HepG2 (cell line): ENCODE results near the gene ZFHX3. TPM values are rescaled to one million over a fixed set of nuclear protein-coding genes. Genes with fewer than 3 reads are reported as not detected.

ENCODE experiments used
- AGO1 ChIP-seq: fragments of 200-400 bp; formaldehyde crosslinking; IDR thresholded peaks from 2 replicates; pipeline ENCODE4 v1.6.1; 2017; ENCODE audit warnings: mild to moderate bottlenecking, low read depth, low read length, moderate library complexity; ENCODE audit not compliant: poor library complexity, severe bottlenecking
- FOSL2 ChIP-seq: sonication (generic); formaldehyde crosslinking; IDR thresholded peaks from 2 replicates; pipeline ENCODE4 v1.4.0; 2020; ENCODE audit warnings: missing genetic modification reagents
- HMGXB3 ChIP-seq: sonication (generic); formaldehyde crosslinking; IDR thresholded peaks from 2 replicates; pipeline ENCODE4 v1.4.0; 2020; ENCODE audit warnings: missing genetic modification reagents, borderline replicate concordance
- HNF1B ChIP-seq: sonication (generic); formaldehyde crosslinking; IDR thresholded peaks from 2 replicates; pipeline ENCODE4 v1.5.1; 2020; ENCODE audit warnings: mild to moderate bottlenecking, moderate library complexity, missing genetic modification reagents
- HOXD1 ChIP-seq: sonication (generic); formaldehyde crosslinking; IDR thresholded peaks from 2 replicates; pipeline ENCODE4 v1.5.0; 2020; ENCODE audit warnings: missing genetic modification reagents
- JUNB ChIP-seq: sonication (generic); formaldehyde crosslinking; IDR thresholded peaks from 2 replicates; pipeline ENCODE4 v1.8.0; 2022; ENCODE audit warnings: missing genetic modification reagents, mild to moderate bottlenecking, borderline replicate concordance
- NRL ChIP-seq: sonication (generic); formaldehyde crosslinking; IDR thresholded peaks from 2 replicates; pipeline ENCODE4 v1.5.0; 2020; ENCODE audit warnings: missing genetic modification reagents, mild to moderate bottlenecking, moderate library complexity, borderline replicate concordance
- RBM22 ChIP-seq: fragments of 200-400 bp; formaldehyde crosslinking; optimal IDR thresholded peaks from 2 replicates; pipeline ENCODE3; 2017; ENCODE audit warnings: mild to moderate bottlenecking, low read length, moderate library complexity
- RELA ChIP-seq: sonication (generic); formaldehyde crosslinking; IDR thresholded peaks from 2 replicates; pipeline ENCODE4 v1.4.0; 2020; ENCODE audit warnings: missing genetic modification reagents
- SMARCC2 ChIP-seq: fragments of 450-650 bp; IDR thresholded peaks from 2 replicates; pipeline ENCODE4 v1.6.1; 2017; ENCODE audit warnings: antibody characterized with exemption, mild to moderate bottlenecking
- TEAD3 ChIP-seq: optimal IDR thresholded peaks from 2 replicates; pipeline ENCODE3; 2016; ENCODE audit warnings: borderline replicate concordance
- ZBTB33 ChIP-seq: sonication (generic); formaldehyde crosslinking; IDR thresholded peaks from 2 replicates; pipeline ENCODE4 v1.4.0; 2020; ENCODE audit warnings: missing genetic modification reagents
- ZEB1 ChIP-seq: IDR thresholded peaks from 2 replicates; pipeline ENCODE4 v1.6.1; 2012; ENCODE audit warnings: mild to moderate bottlenecking, low read depth, inconsistent platforms; ENCODE audit not compliant: insufficient replicate concordance
- ZNF18 ChIP-seq: sonication (generic); formaldehyde crosslinking; IDR thresholded peaks from 2 replicates; pipeline ENCODE4 v1.8.0; 2022; ENCODE audit warnings: mild to moderate bottlenecking, missing genetic modification reagents; ENCODE audit not compliant: insufficient replicate concordance
- ZNF468 ChIP-seq: sonication (generic); formaldehyde crosslinking; IDR thresholded peaks from 2 replicates; pipeline ENCODE4 v1.8.0; 2022; ENCODE audit warnings: mild to moderate bottlenecking, moderate library complexity, missing genetic modification reagents
- ZNF883 ChIP-seq: sonication (generic); formaldehyde crosslinking; IDR thresholded peaks from 2 replicates; pipeline ENCODE4 v1.5.1; 2020; ENCODE audit warnings: mild to moderate bottlenecking, missing genetic modification reagents; ENCODE audit errors: not compliant biosample characterization
- polyA plus RNA-seq, 8 experiments: library from polyadenylated mRNA; depleted of rRNA in 3 of 8; stranded (reverse) in 7 of 8; unstranded in 1 of 8; fragments of >200 nt; fragmentation: Illumina TruSeq in 4 of 8; extraction: Trizol in 4 of 8; gene quantifications; 2 replicates each; pipeline versions ENCODE4 v1.2.1 to v1.2.3, GENCODE V29; 2011 to 2016; ENCODE audit warnings: low read depth in 4 of 8, missing spikeins in 1 of 8, mixed read lengths in 1 of 8; ENCODE audit not compliant: insufficient read depth in 1 of 8
- total RNA-seq, 5 experiments: library from RNA; depleted of rRNA; stranded (reverse); fragments of >200 nt; fragmentation: Illumina TruSeq; extraction: Trizol; gene quantifications; 2 replicates each; pipeline ENCODE4 v1.2.3, GENCODE V29; 2016; ENCODE audit warnings: low read depth in 1 of 5
- TF ChIP-seq, protein P1 (sequence below): sonication (generic); formaldehyde crosslinking; IDR thresholded peaks from 2 replicates; pipeline ENCODE4 v1.8.0; 2022; ENCODE audit warnings: mild to moderate bottlenecking, missing genetic modification reagents, moderate library complexity

The ZFHX3 gene
- total and polyA plus RNA-seq, 2 of the 13 experiments (the other 11 are each of a cell fraction or from before 2014, with no cell fraction given): 5.0 to 6.0 TPM

DNA sequence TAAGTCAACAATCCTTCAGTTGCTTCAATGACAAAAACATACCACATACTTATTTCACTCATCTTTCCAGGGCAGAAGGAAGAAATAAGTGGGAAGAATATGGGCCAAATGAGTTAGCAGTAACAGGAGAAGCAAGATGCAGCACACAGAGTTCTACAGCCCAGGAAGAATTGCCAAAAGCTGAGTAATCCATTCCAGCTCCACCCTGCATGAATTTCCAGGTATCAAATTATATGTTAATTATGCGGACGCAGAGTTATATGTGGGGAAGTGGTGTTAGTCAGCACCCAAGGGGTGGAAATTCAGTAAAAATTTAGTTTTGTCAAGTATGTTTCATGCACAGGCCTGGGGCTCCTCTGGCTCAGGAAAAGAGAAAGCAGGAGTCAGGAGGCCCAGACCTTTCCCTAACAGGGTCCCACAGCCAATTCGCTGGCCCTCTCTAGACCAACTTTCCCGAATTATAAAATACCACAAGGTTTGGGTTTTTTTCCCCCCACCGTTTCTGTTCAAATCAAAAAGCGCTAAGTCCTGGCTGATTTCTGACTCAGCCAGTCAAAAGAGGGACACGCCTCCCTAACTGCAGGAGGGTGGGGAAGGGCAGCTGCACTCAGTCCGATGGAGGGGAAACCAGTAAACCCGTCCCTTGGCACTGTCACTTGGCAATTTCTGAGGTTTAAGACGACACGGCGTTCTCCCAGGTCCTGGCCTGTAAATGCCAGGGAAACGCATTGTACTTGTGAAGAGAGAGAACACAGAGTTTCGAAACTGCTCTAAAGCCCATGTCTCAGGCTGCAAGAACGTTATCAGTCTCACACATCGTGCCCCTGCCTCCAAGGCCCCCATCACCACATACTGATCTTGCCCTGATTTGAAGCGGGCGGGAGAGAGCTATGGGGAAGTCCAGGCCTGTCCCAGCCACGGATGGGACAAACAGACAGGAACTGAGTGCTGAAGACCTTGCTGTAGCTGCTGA is 58.1 kb downstream of the ZFHX3 start (continued):
- TF ChIP-seq ZNF468 (CRISPR knock-in tag): no peak
- no peak for TF ChIP-seq ZEB1
- peak; percentile 28; the same call in 1 of the 2 replicates for TF ChIP-seq ZBTB33
- TF ChIP-seq JUNB (CRISPR knock-in tag): no peak
- TF ChIP-seq ZNF883 (CRISPR knock-in tag): no peak
- no peak for TF ChIP-seq HMGXB3 (CRISPR knock-in tag)
- TF ChIP-seq SMARCC2: no peak
- TF ChIP-seq FOSL2: peak; percentile 61
- peak; percentile 19 for TF ChIP-seq TEAD3 (CRISPR knock-in tag)
- no peak for TF ChIP-seq AGO1
- TF ChIP-seq, protein P1, sequence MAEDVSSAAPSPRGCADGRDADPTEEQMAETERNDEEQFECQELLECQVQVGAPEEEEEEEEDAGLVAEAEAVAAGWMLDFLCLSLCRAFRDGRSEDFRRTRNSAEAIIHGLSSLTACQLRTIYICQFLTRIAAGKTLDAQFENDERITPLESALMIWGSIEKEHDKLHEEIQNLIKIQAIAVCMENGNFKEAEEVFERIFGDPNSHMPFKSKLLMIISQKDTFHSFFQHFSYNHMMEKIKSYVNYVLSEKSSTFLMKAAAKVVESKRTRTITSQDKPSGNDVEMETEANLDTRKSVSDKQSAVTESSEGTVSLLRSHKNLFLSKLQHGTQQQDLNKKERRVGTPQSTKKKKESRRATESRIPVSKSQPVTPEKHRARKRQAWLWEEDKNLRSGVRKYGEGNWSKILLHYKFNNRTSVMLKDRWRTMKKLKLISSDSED (CRISPR knock-in tag): no peak
- no peak for TF ChIP-seq HNF1B
- no peak for TF ChIP-seq RELA (CRISPR knock-in tag)
- TF ChIP-seq NRL (CRISPR knock-in tag): no peak
- peak; percentile 50 for TF ChIP-seq RBM22
- TF ChIP-seq ZNF18 (CRISPR knock-in tag): no peak
- 0 out of 2 replicates have a peak, but pooled peaks have one; percentile 23 for TF ChIP-seq HOXD1 (CRISPR knock-in tag)
